NCI-H82 treated with DMSO at 0.1 percent for 48 hours (cell line): ENCODE results near the gene XRN2.
"Not testable (repeated sequence)": the region's sequence is repeated elsewhere in the genome, so short reads cannot be mapped to it uniquely, and the experiment has no call there.

Experiments
- DNase-seq: peaks from one replicate; lab custom pipeline; 2025; ENCODE audit not compliant: unreplicated experiment; lab: John Stamatoyannopoulos, UW

Gene XRN2

GRCh38 chr20:21388566-21388965, 85.4 kb downstream of the XRN2 start:
- DNase-seq, result no peak

- no peak for DNase-seq
Measured at GRCh38 chr20:21389368-21389767, 86.2 kb downstream of the XRN2 start.

GRCh38 chr20:21390768-21391167, 87.6 kb downstream of the XRN2 start:
- DNase-seq, result no peak

- no peak for DNase-seq
Measured at GRCh38 chr20:21391185-21391971, 88.2 kb downstream of the XRN2 start.

- no peak for DNase-seq
Measured at GRCh38 chr20:21391972-21392352, 88.8 kb downstream of the XRN2 start.

- DNase-seq, result no peak
Measured at GRCh38 chr20:21393166-21393565, 90.0 kb downstream of the XRN2 start.

GRCh38 chr20:21393816-21394519, 90.8 kb downstream of the XRN2 start:
- DNase-seq, result no peak

- DNase-seq, result no peak
Measured at GRCh38 chr20:21394551-21394950, 91.4 kb downstream of the XRN2 start.

- no peak for DNase-seq
Measured at GRCh38 chr20:21395051-21395665, 92.0 kb downstream of the XRN2 start.

GRCh38 chr20:21395666-21396598, 92.8 kb downstream of the XRN2 start:
- no peak for DNase-seq

GRCh38 chr20:21396599-21397340, 93.6 kb downstream of the XRN2 start:
- no peak for DNase-seq

- no peak for DNase-seq
Measured at GRCh38 chr20:21397341-21398108, 94.4 kb downstream of the XRN2 start, which contains the start of gene NKX2-4. NKX2-4 (minus strand) TSS chr20:21397526; CDS start chr20:21397399, 127 bp downstream.

GRCh38 chr20:21398109-21399004, 95.2 kb downstream of the XRN2 start:
- no peak for DNase-seq

- DNase-seq, result no peak
Measured at GRCh38 chr20:21399005-21399475, 95.9 kb downstream of the XRN2 start.

GRCh38 chr20:21411725-21412124, 108.6 kb downstream of the XRN2 start:
- no peak for DNase-seq

- DNase-seq, result not testable (repeated sequence)
Measured at GRCh38 chr20:21413996-21414395, 110.9 kb downstream of the XRN2 start.

GRCh38 chr20:21419147-21419546, 116.0 kb downstream of the XRN2 start:
- not testable (repeated sequence) for DNase-seq

GRCh38 chr20:21421601-21422236, 118.6 kb downstream of the XRN2 start:
- no peak for DNase-seq
